CD14-positive monocyte (primary cell): ENCODE results near the gene SUPT5H. TPM values are rescaled to one million over a fixed set of nuclear protein-coding genes. Genes with fewer than 3 reads are reported as not detected.

Source experiments
- DNase-seq, 3 donors: peaks; one replicate each; pipeline ENCODE4 v3.0.0-alpha.2; 2011 to 2022
- H2AFZ ChIP-seq: 2 replicates; pipeline ENCODE4 v1.6.0; 2012; ENCODE audit warnings: mild to moderate bottlenecking, low read depth, low read length, inconsistent platforms; ENCODE audit not compliant: insufficient read depth, poor library complexity, severe bottlenecking
- H3K27ac ChIP-seq, 2 donors: 1 replicate in 1 of 2; 2 replicates in 1 of 2; pipeline ENCODE4 v1.5.1; 2012 to 2013; ENCODE audit warnings: low read length in 2 of 2, control low read depth in 1 of 2, inconsistent platforms in 1 of 2, low read depth in 1 of 2, mild to moderate bottlenecking in 1 of 2
- H3K27me3 ChIP-seq, 2 donors: one replicate each; pipeline versions ENCODE4 v1.6.0 to v1.6.1; 2011 to 2013; ENCODE audit warnings: low read length in 2 of 2; ENCODE audit not compliant: control insufficient read depth in 2 of 2, insufficient read depth in 2 of 2
- H3K36me3 ChIP-seq, 2 donors: replicated peaks in 1 of 2; 1 replicate in 1 of 2; 2 replicates in 1 of 2; pipeline versions ENCODE4 v1.5.1 to v1.6.1; 2012 to 2013; ENCODE audit warnings: low read length in 2 of 2, control low read depth in 1 of 2, inconsistent platforms in 1 of 2, mild to moderate bottlenecking in 1 of 2; ENCODE audit not compliant: insufficient read depth in 2 of 2, control insufficient read depth in 1 of 2
- H3K4me1 ChIP-seq, 2 donors: 1 replicate in 1 of 2; 2 replicates in 1 of 2; pipeline versions ENCODE4 v1.5.1 to v1.6.1; 2012 to 2013; ENCODE audit warnings: low read length in 2 of 2, control low read depth in 1 of 2, inconsistent platforms in 1 of 2, mild to moderate bottlenecking in 1 of 2, moderate library complexity in 1 of 2; ENCODE audit not compliant: insufficient read depth in 2 of 2, control insufficient read depth in 1 of 2
- H3K4me2 ChIP-seq: replicated peaks from 2 replicates; pipeline ENCODE3; 2012; ENCODE audit warnings: low read length, moderate library complexity, mild to moderate bottlenecking; ENCODE audit not compliant: poor library complexity, severe bottlenecking; ENCODE audit errors: extremely low read depth
- H3K4me3 ChIP-seq, 3 experiments: fragments of 200-600 bp in 1 of 3; sonication (generic) in 1 of 3; replicated peaks in 1 of 3; 1 replicate in 2 of 3; 2 replicates in 1 of 3; pipeline ENCODE4 v1.5.1; 2011 to 2013; ENCODE audit warnings: low read length in 3 of 3, mild to moderate bottlenecking in 3 of 3, control low read depth in 2 of 3, low read depth in 2 of 3, inconsistent platforms in 1 of 3, moderate library complexity in 1 of 3
- H3K79me2 ChIP-seq: 2 replicates; pipeline ENCODE4 v1.6.0; 2012; ENCODE audit warnings: mild to moderate bottlenecking, control low read depth, inconsistent platforms, low read length, moderate library complexity; ENCODE audit not compliant: insufficient read depth
- H3K9ac ChIP-seq: 2 replicates; pipeline ENCODE4 v1.6.0; 2017; ENCODE audit warnings: low read length, mild to moderate bottlenecking; ENCODE audit not compliant: insufficient read depth, poor library complexity, severe bottlenecking
- H3K9me3 ChIP-seq, 2 donors: replicated peaks in 1 of 2; 1 replicate in 1 of 2; 2 replicates in 1 of 2; pipeline versions ENCODE4 v1.5.1 to v1.6.1; 2012 to 2013; ENCODE audit warnings: low read length in 2 of 2, control low read depth in 1 of 2; ENCODE audit not compliant: control insufficient read depth in 1 of 2, insufficient read depth in 1 of 2
- H4K20me1 ChIP-seq: 2 replicates; pipeline ENCODE4 v1.6.0; 2012; ENCODE audit warnings: mild to moderate bottlenecking, low read length, control low read depth, moderate library complexity; ENCODE audit not compliant: insufficient read depth
- H3K27ac Mint-ChIP-seq, 7 donors: one replicate each; pipeline ENCODE4 v1.8.0; 2020; ENCODE audit warnings: mild to moderate bottlenecking in 7 of 7, mixed read lengths in 7 of 7, moderate library complexity in 6 of 7, inconsistent platforms in 2 of 7
- H3K27me3 Mint-ChIP-seq, 3 donors: one replicate each; pipeline ENCODE4 v1.8.0; 2021 to 2022; ENCODE audit warnings: low read depth in 3 of 3, mild to moderate bottlenecking in 3 of 3, mixed read lengths in 3 of 3, moderate library complexity in 3 of 3, inconsistent platforms in 1 of 3
- H3K36me3 Mint-ChIP-seq, 2 donors: one replicate each; pipeline ENCODE4 v1.8.0; 2020; ENCODE audit warnings: mixed read lengths in 2 of 2, inconsistent platforms in 1 of 2, mild to moderate bottlenecking in 1 of 2
- H3K4me1 Mint-ChIP-seq: one replicate; pipeline ENCODE4 v1.8.0; 2020; ENCODE audit warnings: mild to moderate bottlenecking, mixed read lengths
- H3K4me3 Mint-ChIP-seq, 2 donors: one replicate each; pipeline ENCODE4 v1.8.0; 2020; ENCODE audit warnings: mild to moderate bottlenecking in 2 of 2, mixed read lengths in 2 of 2, moderate library complexity in 1 of 2
- H3K9me3 Mint-ChIP-seq, 7 donors: one replicate each; pipeline ENCODE4 v1.8.0; 2020 to 2022; ENCODE audit warnings: mixed read lengths in 7 of 7, mild to moderate bottlenecking in 6 of 7, moderate library complexity in 6 of 7, inconsistent platforms in 2 of 7
- WGBS: methylation state at CpG from one replicate; pipeline ENCODE4 v1.1.5; 2013; ENCODE audit warnings: missing lambda C conversion rate; ENCODE audit not compliant: insufficient coverage; 5-methylcytosine and 5-hydroxymethylcytosine counted together
- intact Hi-C, 2 donors: fragments of 100-400 bp; cut with micrococcal nuclease; formaldehyde crosslinking; loops; one replicate each; pipeline versions ENCODE4 v1.15.0 to v1.15.1; 2023
- polyA plus RNA-seq, 3 donors: library from polyadenylated mRNA; depleted of rRNA in 1 of 3; unstranded in 2 of 3; stranded (reverse) in 1 of 3; fragments of 300-500 nt in 2 of 3; fragments of >200 nt in 1 of 3; fragmentation: Illumina TruSeq in 2 of 3; gene quantifications; 1 replicate in 2 of 3; 2 replicates in 1 of 3; pipeline ENCODE4 v1.2.3, GENCODE V29; 2012 to 2021
- TF ChIP-seq, protein P1 (sequence below): fragments of 200-600 bp; IDR thresholded peaks from one replicate; pipeline ENCODE4 v1.8.0; 2022; ENCODE audit warnings: antibody characterized with exemption, mild to moderate bottlenecking

Gene SUPT5H
- polyA plus RNA-seq, 3 donors = 43.6 to 83.2 (median 50.7) TPM

DNA sequence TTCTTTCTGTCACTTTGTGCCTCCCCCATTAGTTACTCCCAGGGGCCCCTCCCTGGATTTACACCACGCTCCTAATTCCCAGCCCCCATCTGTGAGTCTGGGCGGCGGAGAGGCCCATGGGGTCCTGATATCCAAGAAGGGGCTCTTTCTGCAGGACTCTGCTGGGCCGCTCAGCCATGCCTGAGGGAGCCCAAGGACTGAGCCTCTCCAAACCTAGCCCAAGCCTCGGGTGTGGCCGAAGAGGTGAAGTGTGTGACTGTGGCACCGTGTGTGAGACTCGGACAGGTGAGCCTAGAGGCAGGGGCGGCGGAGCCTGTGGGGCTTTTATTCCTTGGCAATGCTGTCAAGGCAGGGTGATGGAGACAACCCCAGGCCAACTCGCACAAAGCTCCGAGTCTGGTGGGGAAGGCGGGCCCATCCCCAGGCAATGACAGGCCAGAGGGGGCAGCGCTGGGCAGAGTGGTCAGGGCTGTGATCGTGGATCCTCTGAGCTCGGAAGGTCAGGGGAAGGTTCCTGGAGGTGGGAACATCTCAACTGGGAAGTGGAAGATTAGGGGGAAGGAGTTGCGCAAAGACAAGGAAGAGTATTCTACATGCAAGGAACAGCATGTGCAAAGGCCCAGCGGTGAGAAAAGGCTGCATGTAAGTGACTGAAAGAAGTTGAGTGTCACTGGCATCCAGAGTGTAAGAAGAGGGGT is 31.3 kb upstream of the SUPT5H start:
- Mint-ChIP-seq H3K9me3 (peaks cover 0 to 8% (median 3%) of the 10 kb centered on the region in 7 donors), H3K27ac (peak overlapping the region; percentile 43 to 100 (median 81)), H3K36me3 (peaks cover 30 to 48% of the 10 kb centered on the region in 2 donors), H3K27me3 (peaks cover 2 to 24% (median 5%) of the 10 kb centered on the region in 3 donors), H3K4me3 (peak overlapping the region; percentile 89 to 99), H3K4me1 (peaks cover 28% of the 10 kb centered on the region)
- peaks cover 27 to 31% of the 10 kb centered on the region in 2 donors for H3K4me1 ChIP-seq
- no peaks in the 10 kb centered on the region for H3K9me3 ChIP-seq
- peak overlapping the region; percentile 77 for H3K9ac ChIP-seq
- H4K20me1 ChIP-seq = peaks cover 75% of the 10 kb centered on the region
- H2AFZ ChIP-seq = no peak overlapping the region
- peak in 1 of 3 donors; percentile 54 for DNase-seq
- 75% methylated on average over 15 of the region's 18 CpGs for WGBS
- TF ChIP-seq, protein P1, sequence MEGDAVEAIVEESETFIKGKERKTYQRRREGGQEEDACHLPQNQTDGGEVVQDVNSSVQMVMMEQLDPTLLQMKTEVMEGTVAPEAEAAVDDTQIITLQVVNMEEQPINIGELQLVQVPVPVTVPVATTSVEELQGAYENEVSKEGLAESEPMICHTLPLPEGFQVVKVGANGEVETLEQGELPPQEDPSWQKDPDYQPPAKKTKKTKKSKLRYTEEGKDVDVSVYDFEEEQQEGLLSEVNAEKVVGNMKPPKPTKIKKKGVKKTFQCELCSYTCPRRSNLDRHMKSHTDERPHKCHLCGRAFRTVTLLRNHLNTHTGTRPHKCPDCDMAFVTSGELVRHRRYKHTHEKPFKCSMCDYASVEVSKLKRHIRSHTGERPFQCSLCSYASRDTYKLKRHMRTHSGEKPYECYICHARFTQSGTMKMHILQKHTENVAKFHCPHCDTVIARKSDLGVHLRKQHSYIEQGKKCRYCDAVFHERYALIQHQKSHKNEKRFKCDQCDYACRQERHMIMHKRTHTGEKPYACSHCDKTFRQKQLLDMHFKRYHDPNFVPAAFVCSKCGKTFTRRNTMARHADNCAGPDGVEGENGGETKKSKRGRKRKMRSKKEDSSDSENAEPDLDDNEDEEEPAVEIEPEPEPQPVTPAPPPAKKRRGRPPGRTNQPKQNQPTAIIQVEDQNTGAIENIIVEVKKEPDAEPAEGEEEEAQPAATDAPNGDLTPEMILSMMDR = no peak
- H3K27me3 ChIP-seq = no peaks in the 10 kb centered on the region
- H3K79me2 ChIP-seq = peaks cover 33% of the 10 kb centered on the region
- peak overlapping the region in 1 of 2 donors; percentile 8 for H3K27ac ChIP-seq
- H3K36me3 ChIP-seq = peaks cover 5 to 16% of the 10 kb centered on the region in 2 donors
- intact Hi-C loops = loop anchor here (2.0 kb wide), 2 partner anchors 15 to 17 kb away; no protein-coding TSS in a partner anchor
- H3K4me3 ChIP-seq = peak overlapping the region; percentile 22 to 96 (median 64)
- H3K4me2 ChIP-seq = peak overlapping the region; percentile 83

DNA sequence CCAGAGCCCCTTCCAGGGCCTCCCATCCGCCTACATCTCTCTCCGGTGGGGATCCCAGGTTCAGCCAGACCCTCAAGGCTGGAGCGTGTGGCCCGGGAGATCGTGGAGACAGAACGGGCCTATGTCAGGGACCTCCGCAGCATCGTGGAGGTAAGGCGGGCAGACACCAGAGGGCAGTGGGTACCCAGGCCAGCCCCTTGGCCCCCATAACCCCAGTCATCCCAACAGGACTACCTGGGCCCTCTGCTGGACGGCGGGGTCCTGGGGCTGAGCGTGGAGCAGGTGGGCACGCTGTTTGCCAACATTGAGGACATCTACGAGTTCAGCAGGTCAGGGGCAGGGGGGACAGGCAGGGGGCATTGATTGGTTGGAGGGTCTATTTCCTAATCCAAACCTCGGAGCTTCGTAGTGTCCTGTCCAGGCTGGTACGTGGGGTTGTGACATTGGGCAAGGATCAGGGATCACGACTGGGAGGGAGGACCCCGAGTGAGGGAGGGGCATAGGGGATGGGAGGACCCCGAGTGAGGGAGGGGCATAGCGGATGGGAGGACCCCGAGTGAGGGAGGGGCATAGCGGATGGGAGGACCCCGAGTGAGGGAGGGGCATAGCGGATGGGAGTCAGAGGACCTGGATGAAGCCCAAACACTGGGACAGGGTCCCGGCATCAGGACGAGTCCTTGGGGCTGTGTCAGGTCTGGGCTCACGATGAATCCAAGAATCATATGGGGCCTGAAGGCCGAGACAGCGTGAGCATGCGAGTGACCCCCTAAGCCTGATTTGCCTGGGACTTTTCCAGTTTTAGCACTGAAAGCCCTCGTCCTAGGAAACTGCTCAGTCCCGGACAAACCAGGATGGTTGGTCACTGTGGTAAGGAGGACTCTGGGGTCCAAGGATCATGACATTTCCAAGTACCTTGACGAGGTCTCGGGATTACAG is 30.0 kb upstream of the SUPT5H start:
- Mint-ChIP-seq H3K27ac (peak overlapping the region in 1 of 7 donors; percentile 38), H3K4me1 (peaks cover 27% of the 10 kb centered on the region), H3K9me3 (peaks cover 0 to 6% (median 3%) of the 10 kb centered on the region in 7 donors), H3K36me3 (peaks cover 31 to 46% of the 10 kb centered on the region in 2 donors), H3K4me3 (no peak overlapping the region), H3K27me3 (peaks cover 2 to 18% (median 5%) of the 10 kb centered on the region in 3 donors)
- Histone ChIP-seq H3K9ac (no peak overlapping the region), H3K27ac (no peak overlapping the region), H3K4me2 (no peak overlapping the region), H4K20me1 (peaks cover 66% of the 10 kb centered on the region), H3K9me3 (no peaks in the 10 kb centered on the region), H3K27me3 (no peaks in the 10 kb centered on the region), H2AFZ (no peak overlapping the region), H3K36me3 (peaks cover 5 to 21% of the 10 kb centered on the region in 2 donors), H3K79me2 (peaks cover 20% of the 10 kb centered on the region), H3K4me1 (peaks cover 25 to 29% of the 10 kb centered on the region in 2 donors), H3K4me3 (peak overlapping the region in 1 of 3 experiments; percentile 96)
- WGBS = 94% methylated on average over 31 of the region's 35 CpGs
- intact Hi-C loops = no loop called here
- TF ChIP-seq, protein P1 = no peak
- DNase-seq = peak in 1 of 3 donors; percentile 46
